NCI-H345 treated with DMSO at 0.1 percent for 48 hours (cell line): ENCODE measurements around the gene PCDH9.

Experiments used
- DNase-seq: peaks from one replicate; lab custom pipeline; 2025; ENCODE audit not compliant: unreplicated experiment; lab: John Stamatoyannopoulos, UW

PCDH9 gene

DNA sequence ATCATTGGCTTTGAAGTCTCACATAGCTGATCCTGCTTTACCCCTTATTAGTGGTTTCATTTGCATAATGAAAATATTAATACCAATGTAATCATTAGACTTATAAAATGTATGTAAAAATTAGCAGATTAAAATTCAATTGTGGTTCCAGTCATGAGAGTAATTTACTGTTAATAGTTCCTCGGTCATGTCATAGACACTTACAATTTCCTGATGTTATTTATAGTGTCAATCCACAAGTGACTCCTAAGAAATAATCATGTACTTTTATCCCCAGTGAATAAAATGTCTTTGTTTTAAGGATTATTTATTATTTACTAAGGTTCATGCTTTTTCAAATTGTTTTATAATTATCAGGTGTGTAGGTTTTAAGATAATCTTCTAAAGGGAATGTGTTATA is 138.5 kb downstream of the PCDH9 start:
- DNase-seq = no peak

DNA sequence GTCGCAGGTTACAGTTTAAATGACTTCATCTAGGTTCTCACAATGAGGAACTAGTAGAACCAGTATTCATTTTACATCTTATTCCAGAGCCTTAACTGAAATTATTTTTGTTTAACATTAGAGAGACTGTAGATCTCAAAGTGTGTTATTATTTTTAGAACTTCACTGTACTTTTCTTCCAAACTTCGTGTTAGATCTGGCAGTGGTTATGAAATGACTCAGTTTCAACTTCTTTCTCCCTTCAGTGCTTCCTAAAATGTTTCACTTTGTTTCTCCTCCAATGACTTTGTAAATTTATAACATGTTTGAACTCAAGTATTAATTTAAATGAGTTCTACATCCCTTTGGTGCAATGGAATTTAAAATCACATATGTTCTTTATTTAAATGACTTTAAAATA is 139.3 kb downstream of the PCDH9 start:
- DNase-seq = no peak

DNA sequence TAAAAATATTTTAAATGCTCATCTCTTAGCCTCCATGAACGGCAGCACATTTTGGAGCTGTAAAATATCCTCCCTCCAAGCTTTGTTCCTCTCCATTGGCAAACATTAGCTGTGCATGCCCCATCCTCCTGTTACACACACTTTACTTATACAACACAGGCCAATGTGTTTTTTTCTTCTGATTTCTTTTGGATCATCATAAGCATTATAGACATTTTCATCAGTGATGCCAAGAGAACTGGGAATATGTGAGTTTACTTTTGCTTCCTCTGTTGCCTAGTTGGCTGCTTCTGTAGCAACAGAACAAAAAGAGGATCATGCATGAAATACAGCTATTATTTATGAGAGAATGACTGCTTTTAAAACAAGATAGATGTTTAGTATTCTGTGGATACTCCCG is 142.6 kb downstream of the PCDH9 start:
- DNase-seq = no peak

DNA sequence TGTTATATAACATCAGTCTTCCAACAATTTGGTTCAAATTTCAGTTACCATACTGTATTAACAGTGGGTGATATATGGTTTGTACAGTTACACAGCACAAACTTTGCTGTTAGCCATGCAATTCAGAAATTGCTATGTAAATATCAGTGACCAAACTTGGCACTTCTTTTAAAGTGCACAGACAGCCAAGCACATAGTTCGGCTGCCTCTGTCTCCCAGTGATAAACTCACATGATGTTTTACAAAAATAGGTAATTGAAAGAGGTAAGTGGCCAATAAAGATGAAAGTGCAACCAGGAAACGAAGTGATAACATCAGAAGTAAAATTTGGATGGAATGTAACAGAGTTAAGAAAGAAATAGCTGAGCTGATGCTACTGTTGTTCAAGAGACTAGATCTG is 143.9 kb downstream of the PCDH9 start:
- DNase-seq = no peak

DNA sequence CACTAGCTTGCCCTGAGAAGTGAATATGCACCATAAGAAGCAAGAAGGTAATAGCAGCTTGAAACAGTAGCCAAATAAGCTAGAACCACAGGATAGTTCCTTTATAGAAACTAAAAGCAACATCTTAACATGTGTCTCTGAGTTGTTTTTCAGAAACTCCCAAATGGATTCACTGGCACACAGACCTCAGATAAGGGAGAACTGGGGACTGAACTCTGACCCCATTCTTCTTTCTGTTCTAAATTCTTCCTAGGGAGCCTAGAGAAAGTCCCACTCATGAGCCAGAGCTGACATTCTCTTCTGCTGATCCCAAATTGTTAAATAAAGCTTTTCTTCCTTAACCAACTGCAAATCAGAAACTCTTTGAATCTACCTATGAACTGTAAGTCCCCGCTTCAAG is 146.1 kb downstream of the PCDH9 start:
- no peak for DNase-seq

DNA sequence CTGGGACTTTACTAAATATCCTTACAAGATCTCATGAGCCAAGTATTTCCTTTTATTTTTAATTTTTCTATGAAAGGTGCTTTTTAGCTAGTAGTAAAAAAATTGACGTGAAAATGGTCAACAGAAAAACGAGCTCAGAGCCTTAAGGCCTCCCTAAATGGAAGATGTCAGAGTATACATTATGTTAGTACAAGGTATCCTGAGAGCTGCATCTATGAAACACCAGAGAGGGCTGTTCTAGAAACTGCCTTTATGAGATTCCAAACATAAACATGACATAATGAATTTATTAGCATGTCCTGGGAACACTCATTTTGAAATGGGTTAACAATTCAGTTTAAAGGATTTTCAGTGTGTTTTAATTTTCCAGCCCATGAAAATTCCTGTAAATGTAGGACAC is 146.6 kb downstream of the PCDH9 start:
- no peak for DNase-seq

DNA sequence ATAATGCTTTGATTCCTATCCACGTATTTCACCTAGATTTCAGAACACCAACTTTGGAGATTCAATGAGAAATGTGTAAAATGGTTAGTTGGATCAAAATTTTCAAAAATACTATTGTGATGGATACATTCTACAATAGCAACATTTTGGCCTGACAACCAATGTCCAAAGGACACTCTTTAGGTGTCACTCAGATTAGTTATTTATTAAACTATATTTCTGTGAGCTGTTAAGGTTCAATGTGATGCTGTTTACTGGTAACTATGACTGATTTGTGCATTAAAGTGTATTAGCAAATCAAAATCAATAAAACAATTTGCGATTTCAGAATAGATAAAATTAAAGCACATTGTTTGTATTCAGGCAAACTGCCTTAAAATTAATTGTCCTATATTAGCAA is 149.8 kb downstream of the PCDH9 start:
- no peak for DNase-seq

DNA sequence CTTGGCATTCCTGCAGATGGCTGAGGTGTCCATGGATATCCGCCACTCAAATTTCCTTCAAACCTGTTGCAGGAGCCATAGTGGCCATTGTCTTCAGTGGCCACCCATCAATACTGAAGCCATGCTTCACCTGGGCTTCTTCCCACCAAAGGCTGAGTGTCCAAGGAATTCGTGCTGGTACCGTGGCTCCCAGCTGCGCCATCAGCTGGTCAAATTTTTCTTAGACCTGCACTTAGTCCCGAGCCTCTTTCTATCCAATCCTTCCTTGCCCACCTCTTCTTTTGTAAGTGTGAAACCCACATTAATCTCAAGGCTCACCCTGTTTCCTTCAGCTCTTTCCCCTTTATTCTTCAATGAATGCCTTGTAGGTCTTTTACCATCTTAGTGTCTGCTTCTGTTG is 152.1 kb downstream of the PCDH9 start:
- no peak for DNase-seq

DNA sequence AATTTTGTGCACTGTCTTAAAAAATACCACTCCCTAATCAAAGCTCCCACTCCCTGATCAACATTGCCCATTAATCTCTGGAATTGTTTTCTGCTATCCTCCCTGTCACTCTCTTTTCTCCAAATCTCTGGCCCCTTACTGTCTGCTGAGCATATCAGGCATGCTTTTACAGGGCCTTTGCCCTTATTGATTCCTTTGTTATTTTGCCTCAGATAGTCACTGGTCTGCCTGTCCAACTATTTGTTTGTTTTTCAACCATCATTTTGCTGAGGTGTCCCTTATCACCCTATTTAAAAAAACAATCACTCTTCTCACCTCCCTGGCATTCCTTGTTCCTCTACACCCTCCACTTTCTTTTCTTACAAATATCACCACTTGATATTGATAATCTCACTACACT is 153.0 kb downstream of the PCDH9 start:
- DNase-seq = no peak

DNA sequence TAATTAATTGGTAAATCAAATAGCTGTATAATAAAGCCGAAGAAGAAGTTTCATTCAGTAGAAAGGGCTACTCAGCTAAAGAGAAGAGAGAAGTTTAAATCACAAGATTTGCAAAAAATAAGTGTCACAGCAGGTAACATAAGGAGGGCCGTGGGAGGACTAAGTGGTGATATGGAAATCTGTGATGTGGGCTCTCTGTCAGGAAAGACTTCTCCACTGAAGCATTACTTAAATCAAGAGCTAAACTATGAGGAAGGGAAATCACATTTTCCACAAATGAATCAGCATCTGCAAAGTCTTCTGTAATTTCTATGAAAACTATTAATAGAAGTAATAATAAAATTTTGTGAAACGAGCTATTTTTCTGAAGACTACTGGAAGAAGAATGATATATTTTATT is 153.8 kb downstream of the PCDH9 start:
- no peak for DNase-seq

DNA sequence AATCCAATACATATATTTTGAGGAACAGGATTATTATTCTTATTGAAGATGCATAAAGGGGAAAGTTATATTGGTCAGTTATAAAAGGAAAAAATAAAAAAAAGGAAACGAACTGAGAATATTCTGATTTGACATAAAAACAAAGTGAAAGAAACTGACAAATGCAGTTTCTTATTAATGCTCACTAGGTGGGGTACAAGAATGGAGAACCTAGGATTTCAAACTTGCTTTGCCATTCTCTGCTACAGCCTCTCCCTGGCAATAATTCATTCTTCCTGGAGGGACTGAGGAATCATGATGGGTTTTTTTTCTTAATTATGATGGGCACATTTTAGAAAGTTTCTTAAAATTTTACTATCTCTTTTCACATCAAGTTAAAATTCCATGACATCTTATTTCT is 154.9 kb downstream of the PCDH9 start:
- DNase-seq = no peak

DNA sequence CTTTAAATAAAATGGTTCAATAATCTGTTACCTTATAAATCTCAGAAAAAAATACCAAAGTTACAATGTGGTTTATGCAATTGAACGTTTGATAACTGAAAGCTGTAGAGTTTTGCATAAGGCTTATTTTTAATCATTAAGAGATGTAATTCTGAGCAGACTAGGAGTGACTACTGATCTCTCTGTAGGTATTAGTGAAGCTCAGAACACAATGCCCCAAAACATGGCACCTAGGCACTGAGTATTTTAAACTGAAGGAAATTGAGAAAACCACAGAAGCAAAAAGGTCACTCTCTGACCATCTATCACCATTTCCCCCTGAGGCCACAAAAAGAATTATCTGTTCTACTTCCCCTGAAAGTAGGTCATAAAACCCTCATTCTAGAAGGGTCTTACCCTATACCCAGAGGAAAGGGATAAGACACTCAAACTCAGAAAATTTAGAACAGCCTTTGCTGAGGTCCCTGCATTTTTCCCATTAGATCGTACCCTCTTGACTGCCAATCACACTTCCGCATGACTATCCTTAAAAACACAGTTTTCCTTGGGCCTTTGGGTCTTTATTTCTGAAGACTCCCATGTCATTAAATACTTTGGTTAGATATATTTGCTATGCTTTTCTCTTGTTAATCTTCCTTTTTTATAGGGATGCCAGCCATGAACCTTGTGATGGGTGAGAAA is 158.1 kb downstream of the PCDH9 start:
- no peak for DNase-seq

DNA sequence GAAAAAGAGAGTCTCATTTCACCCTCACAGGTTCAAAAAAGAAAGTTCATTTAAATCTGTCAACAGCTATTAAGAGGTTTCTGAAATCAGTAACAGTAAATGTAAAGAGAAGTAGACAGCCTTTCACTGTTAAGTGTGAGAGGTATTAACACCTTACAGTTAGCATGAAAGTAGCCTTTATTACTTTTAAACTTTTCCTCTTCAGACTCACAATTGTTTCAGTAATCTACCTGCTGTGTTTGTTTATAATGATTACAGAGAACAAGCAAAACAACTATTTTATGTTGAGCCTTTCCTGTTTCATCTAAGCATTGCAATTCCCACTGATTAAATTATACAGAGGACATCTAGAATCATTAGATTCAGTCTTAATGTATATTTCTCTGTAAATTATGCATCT is 159.8 kb downstream of the PCDH9 start:
- no peak for DNase-seq

DNA sequence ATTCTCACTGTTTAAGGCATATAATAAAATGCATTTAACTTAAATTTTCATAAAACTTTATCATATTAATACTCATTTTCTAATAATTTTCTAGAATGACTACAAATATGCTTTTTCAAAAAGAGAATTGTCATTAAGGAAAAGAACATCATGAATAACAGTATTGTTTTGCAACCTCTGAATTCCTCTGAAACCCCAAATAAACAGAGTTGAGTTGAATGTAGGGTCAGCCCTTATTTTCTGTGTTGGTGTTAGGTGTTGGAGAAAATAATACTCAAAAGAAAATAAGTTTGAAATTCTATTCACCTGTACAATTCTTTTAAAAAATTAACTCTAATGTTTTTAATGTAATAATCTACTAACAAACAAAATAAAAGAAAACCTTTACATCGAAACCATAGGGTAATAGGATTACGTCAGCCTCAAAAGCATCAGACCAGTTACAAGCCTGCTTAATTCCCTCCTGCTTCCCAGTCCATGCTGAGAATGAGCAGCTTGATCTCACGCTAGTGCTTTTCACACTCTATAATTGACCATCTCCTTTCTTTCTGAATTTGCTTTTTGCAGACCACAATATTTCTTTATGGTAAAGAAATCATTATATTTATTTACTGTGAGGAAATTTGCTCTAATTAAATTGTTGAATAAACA is 160.9 kb downstream of the PCDH9 start:
- DNase-seq = no peak

DNA sequence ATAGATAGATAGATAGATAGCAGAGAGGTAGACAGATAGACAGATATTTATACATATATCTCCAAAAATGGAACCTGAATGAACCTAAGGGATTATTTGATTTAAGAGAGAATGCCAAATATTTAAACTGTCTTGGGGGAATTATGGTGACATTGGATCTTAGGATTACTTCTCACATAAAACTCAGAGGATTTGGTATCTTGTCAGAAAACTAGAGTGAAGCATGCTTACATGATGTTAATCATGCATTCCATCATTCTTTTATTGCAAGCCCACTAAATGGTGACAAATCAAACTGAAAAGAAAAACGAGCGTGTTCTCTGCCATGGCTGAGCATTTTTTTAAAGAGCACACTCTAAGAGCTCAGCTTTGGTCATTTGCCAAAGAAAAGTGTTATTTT is 165.2 kb downstream of the PCDH9 start:
- DNase-seq = no peak

DNA sequence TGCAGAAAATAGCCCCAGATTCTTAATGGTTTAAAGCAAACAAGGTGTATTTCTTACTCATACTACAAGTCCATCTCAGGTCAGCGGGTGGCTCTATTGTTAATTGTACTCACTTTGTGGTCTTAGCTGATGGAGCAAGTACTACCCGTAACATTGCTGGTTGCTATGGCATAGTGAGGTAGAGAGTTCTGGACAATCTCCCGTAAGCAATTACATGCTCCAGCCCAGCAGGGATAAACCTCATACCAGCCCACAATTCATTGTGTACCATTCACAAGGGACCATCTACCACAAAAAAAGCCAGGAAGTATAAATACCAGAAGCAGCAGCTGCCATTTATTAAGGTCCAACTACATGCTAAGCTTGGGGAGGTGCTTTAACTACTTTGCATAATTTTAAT is 167.1 kb downstream of the PCDH9 start:
- DNase-seq = no peak

DNA sequence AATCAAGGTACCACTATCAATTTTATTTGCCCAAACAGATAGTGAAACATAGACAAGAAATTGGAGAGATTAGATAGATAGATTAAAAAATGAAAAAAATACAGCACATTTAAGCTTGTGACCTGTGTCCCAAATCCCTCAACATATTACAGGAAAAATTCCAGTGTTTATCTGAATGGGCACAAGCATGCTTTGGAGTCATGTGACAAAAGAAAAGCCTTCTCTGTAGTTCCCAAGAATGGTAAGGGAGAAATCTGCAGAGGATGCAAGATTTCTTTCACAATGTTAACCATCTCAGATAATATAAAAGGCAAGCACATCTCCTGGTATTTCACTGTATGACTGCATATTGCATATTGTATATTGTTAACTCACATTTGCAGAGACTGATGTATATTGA is 168.0 kb downstream of the PCDH9 start:
- DNase-seq = no peak

DNA sequence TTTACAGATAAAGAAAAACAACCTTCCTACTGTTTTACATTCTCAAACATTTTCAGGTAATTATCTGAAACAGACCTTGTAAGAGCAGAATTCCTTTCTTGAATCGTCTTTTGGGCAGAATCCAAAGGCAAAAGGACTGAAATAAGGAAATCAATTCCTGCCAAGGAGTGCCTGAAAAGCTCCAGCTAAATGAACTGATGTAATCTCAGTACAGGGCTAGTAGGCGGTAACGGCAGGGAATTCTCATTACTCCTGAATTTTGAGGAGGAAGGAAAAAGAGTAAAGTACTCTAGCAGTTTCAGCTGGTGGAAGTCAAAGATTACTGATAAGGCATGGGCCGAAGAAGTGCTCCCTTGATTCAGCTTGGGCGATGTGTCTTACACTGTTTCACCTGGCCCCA is 168.4 kb downstream of the PCDH9 start:
- DNase-seq = no peak

DNA sequence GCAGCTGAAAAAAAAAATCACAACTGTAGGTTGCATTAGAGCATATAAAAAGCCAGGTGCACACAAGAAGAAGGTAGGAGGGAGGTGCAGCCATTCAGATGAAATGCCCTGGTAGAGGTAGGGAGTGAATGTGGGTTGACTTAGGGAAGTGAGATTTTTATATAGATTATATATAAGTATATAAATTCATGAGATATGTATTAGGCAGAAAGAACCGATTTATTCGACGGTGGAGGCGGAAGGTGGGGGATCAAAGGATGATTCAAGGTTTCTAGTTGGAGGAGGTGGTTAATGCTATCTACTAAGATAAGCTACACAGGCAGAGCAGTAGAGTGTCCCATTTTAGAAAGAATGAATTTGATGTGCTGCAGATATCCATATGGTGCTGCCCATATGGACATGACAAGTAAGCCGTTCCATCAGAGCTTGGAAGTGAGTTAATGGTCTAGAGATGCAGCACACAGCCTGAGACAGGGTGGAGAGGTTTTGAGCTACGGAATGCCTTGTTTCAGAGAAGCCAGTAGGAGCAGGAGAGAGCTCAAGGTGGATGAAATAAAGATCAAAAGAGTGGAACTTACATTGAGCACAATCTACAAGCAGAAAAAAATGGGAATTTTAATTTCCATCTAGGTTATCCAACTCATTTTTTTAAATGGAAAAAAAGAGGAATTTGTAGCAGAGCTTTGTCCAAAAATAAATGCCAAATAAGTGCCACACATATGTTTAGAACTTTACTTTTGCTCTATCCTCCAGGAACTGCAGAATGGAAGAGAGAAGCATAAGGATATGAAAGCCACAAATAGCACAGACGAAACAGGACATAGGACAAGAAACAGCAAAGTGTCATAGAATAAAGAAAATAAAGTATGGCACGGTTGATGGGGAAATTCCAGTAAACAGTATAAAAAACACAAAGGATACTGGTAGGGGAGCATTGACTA is 177.3 kb downstream of the PCDH9 start:
- no peak for DNase-seq

DNA sequence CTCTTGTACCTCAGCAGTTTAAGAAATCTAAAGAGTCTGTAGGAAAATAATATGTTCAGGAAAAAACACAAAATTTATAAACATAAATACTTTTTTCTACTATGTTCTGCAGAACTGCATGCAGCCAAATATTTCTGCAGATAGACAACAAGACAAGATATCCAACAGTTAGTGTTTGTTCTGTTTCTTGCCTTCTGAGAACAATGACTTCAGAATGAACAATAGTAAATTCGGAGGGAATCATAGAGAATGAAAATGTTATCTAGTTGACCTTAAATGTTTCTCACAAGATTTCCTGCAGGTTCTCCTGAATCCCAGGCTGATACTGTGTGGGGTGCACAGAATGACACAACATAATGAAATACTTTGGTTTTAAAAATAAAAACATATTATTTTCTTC is 180.4 kb downstream of the PCDH9 start:
- DNase-seq = no peak

DNA sequence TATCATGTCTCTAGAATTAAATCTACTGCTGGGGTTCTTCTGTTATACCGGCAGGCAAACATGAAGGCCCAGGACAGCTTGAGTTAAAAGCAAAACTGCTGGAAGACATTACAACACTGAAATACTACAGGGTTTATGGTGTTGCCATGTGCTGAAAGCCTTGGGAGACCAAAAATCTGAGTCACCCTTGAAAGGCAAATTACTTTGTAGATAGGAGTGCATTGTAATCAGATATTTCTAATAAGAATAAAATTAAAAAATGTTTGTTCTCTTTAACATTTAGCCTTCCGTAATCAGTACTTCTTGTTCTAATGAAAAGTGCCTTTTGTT is 181.3 kb downstream of the PCDH9 start:
- no peak for DNase-seq

DNA sequence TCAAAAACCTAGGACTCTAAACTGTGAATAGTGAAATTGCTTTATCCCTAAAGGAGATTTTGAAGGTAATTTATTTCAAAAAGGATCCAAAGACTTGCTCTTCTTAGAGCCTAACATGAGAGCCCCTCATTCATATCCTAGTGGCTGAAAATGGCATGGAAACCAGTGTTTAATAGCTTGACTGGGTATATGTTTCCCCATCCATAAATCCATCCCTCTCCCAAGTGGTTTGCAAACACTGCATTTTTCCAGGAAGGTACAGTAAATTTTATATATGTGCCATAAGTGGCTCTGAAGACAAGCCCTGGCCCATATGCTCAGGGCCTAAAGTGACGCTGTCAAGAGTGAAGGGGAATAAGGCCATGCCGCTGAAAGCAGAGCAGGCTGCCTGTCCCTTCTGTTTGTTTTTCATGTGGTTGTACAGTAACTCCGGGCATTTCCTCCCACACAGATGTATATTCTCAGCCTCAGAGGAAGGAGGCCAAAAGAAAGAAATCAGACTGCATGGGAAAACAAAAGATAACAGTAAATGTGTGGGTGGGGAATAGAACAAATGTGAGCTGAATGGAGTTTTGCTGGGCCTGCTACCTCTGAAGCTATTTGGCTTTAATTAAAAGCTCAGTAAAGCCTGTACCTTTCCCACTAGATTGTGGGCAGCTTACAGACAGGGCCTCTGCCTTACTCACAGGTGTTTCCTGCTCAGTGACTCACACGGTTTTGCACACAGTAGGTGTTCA is 181.9 kb downstream of the PCDH9 start:
- DNase-seq = no peak
